ENCODE measurements around the gene PRKCA. TPM values are rescaled to one million over a fixed set of nuclear protein-coding genes. Genes with fewer than 3 reads are reported as not detected.

Gene PRKCA
- total RNA-seq, 1 experiment from 2014 or later = 29.5 TPM

DNA sequence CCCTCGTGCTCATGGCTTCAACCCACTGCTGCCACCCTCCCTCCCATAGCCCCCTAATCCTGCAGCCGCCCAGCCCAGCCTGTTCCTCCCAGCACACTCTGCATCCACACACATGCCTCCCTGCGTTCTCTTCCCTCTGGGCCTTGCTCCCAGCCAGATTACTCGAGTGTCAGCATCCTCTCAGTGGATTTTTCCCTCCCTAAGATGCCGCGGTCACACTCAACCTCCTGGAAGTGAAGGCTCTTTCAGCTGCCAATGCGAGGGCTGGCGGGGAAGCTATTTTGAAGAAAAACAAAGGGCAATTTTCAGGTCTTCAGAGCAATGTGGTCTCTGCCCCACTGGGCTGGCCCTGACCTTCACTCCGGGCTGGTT is 509.3 kb downstream of the PRKCA start:
- ChIA-PET POLR2A (no interaction called here), CTCF (interaction anchor here (1.5 kb wide), 1 partner anchor 84 kb away, joined by 3 read pairs; no protein-coding TSS in a partner anchor)
- Mint-ChIP-seq H3K4me3 (no peak overlapping the region), H3K4me1 (peaks cover 8% of the 10 kb centered on the region), H3K9me3 (no peaks in the 10 kb centered on the region), H3K27ac (no peak overlapping the region), H3K36me3 (no peaks in the 10 kb centered on the region), H3K27me3 (ENCODE audit: low read depth) (no peaks in the 10 kb centered on the region)
- TF ChIP-seq, protein P1, sequence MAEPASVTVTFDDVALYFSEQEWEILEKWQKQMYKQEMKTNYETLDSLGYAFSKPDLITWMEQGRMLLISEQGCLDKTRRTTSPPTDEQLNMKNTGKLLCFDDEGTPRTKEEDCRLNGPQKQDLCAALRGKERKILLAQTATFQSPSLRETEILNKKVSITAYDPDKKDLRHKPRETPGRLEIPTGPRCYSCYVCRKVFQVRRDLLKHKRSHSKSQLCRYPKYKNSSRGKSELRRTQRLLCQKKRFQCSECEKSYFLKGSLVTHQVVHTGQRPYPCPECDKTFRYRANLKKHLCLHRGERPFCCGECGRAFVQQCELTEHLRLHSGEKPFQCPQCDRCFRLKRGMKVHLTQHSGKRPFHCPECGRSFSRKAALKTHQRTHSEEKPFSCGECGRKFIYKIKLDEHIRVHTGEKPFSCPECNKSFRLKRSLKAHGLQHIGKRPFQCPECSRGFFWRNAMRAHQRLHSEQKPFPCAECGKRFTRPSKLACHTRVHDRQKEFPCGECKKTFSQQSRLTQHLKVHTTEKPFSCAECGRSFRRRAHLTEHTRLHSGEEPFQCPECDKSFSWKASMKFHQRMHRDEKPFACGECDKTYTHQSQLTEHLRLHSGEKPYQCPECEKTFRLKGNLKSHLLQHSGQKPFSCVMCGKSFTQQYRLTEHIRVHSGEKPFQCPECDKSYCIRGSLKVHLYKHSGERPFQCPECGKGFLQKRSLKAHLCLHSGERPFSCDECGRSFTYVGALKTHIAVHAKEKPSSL (CRISPR knock-in tag; conservative IDR thresholded peaks at IDR 0.05) = no peak
- TF ChIP-seq ZNF532 (CRISPR knock-in tag; IDR thresholded peaks at IDR 0.05; ENCODE audit: borderline replicate concordance) (no peak), RORB (CRISPR knock-in tag; IDR thresholded peaks at IDR 0.05) (no peak), MYBL2 (CRISPR knock-in tag; IDR thresholded peaks at IDR 0.05) (no peak)
- ATAC-seq (no peak), DNase-seq (ENCODE audit: low spot score) (no peak)

GRCh38 chr17:66812571-66812970 is 510.2 kb downstream of the PRKCA start:
- ATAC-seq (no peak), DNase-seq (ENCODE audit: low spot score) (no peak)
- Mint-ChIP-seq H3K4me1 (peaks cover 4% of the 10 kb centered on the region), H3K27me3 (ENCODE audit: low read depth) (no peaks in the 10 kb centered on the region), H3K4me3 (no peak overlapping the region), H3K36me3 (peaks cover 2% of the 10 kb centered on the region), H3K27ac (no peak overlapping the region), H3K9me3 (peaks cover 9% of the 10 kb centered on the region)
- ChIA-PET POLR2A (no interaction called here), CTCF (interaction anchor here (1.5 kb wide), 1 partner anchor 85 kb away, joined by 3 read pairs; no protein-coding TSS in a partner anchor)
- no peak for TF ChIP-seq CREB1 (CRISPR knock-in tag; IDR thresholded peaks at IDR 0.05)
- no peak for TF ChIP-seq RELA (CRISPR knock-in tag; IDR thresholded peaks at IDR 0.05; ENCODE audit: borderline replicate concordance)
- TF ChIP-seq ZNF423 (CRISPR knock-in tag; IDR thresholded peaks at IDR 0.05) = no peak
- no peak for TF ChIP-seq MXD4 (CRISPR knock-in tag; IDR thresholded peaks at IDR 0.05; ENCODE audit: borderline replicate concordance)
- no peak for TF ChIP-seq ELF4 (CRISPR knock-in tag; IDR thresholded peaks at IDR 0.05; ENCODE audit: low read depth)
- no peak for TF ChIP-seq SOX15 (CRISPR knock-in tag; IDR thresholded peaks at IDR 0.05)
- TF ChIP-seq TEAD4 (CRISPR knock-in tag; IDR thresholded peaks at IDR 0.05) = no peak
- TF ChIP-seq ZBTB21 (CRISPR knock-in tag; IDR thresholded peaks at IDR 0.05; ENCODE audit: borderline replicate concordance) = no peak
- no peak for TF ChIP-seq IRF2 (CRISPR knock-in tag; IDR thresholded peaks at IDR 0.05; ENCODE audit: borderline replicate concordance, low read depth)
- TF ChIP-seq, protein P2, sequence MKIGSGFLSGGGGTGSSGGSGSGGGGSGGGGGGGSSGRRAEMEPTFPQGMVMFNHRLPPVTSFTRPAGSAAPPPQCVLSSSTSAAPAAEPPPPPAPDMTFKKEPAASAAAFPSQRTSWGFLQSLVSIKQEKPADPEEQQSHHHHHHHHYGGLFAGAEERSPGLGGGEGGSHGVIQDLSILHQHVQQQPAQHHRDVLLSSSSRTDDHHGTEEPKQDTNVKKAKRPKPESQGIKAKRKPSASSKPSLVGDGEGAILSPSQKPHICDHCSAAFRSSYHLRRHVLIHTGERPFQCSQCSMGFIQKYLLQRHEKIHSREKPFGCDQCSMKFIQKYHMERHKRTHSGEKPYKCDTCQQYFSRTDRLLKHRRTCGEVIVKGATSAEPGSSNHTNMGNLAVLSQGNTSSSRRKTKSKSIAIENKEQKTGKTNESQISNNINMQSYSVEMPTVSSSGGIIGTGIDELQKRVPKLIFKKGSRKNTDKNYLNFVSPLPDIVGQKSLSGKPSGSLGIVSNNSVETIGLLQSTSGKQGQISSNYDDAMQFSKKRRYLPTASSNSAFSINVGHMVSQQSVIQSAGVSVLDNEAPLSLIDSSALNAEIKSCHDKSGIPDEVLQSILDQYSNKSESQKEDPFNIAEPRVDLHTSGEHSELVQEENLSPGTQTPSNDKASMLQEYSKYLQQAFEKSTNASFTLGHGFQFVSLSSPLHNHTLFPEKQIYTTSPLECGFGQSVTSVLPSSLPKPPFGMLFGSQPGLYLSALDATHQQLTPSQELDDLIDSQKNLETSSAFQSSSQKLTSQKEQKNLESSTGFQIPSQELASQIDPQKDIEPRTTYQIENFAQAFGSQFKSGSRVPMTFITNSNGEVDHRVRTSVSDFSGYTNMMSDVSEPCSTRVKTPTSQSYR (CRISPR knock-in tag; IDR thresholded peaks at IDR 0.05) = no peak
- no peak for TF ChIP-seq PREB (CRISPR knock-in tag; IDR thresholded peaks at IDR 0.05; ENCODE audit: borderline replicate concordance)
- TF ChIP-seq KAT7 (CRISPR knock-in tag; IDR thresholded peaks at IDR 0.05; ENCODE audit: borderline replicate concordance) = no peak
- TF ChIP-seq TCF7 (CRISPR knock-in tag; IDR thresholded peaks at IDR 0.05; ENCODE audit: low read depth) = no peak
- no peak for TF ChIP-seq CBFB (CRISPR knock-in tag; IDR thresholded peaks at IDR 0.05; ENCODE audit: low read depth)
- TF ChIP-seq JAZF1 (CRISPR knock-in tag; IDR thresholded peaks at IDR 0.05) = no peak
- no peak for TF ChIP-seq NR3C1 (CRISPR knock-in tag; conservative IDR thresholded peaks at IDR 0.05; ENCODE audit: low read depth)
- TF ChIP-seq, protein P3, sequence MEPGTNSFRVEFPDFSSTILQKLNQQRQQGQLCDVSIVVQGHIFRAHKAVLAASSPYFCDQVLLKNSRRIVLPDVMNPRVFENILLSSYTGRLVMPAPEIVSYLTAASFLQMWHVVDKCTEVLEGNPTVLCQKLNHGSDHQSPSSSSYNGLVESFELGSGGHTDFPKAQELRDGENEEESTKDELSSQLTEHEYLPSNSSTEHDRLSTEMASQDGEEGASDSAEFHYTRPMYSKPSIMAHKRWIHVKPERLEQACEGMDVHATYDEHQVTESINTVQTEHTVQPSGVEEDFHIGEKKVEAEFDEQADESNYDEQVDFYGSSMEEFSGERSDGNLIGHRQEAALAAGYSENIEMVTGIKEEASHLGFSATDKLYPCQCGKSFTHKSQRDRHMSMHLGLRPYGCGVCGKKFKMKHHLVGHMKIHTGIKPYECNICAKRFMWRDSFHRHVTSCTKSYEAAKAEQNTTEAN (CRISPR knock-in tag; IDR thresholded peaks at IDR 0.05) = no peak
- no peak for TF ChIP-seq TP53 (CRISPR knock-in tag; IDR thresholded peaks at IDR 0.05)

All from WTC11 (cell line).